Activated CD4-positive, alpha-beta T cell treated with anti-CD3 and anti-CD28 coated beads, Interleukin-2, amount 50 U/mL, for 48 hours (primary cell): ENCODE data around the gene RTCA.
"Not testable (repeated sequence)": the region's sequence is repeated elsewhere in the genome, so short reads cannot be mapped to it uniquely, and the experiment has no call there.

Experiments
- DNase-seq, 2 experiments: peaks; one replicate each; pipeline ENCODE4 v3.0.0-alpha.2; 2020

Gene RTCA

DNA sequence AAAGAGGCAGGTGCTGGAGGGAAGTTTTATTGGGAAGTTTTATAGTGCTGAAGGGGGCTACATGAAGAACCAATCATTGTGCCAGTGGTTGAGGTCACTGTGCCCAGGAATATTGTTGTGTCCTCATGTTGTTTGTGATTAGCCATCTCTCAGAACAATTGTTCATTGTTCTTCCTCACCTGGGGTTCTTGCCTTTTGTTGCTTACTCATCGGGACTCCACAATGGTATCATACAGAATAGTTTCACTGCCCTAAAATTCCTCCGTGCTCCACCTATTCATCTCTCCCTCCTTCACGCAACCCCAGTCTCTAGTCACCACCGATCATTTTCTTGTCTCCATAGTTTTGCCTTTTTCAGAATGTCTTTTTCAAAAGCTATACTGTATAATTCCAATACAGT lies 47.4 kb downstream of the RTCA start:
- DNase-seq, result no peak

DNA sequence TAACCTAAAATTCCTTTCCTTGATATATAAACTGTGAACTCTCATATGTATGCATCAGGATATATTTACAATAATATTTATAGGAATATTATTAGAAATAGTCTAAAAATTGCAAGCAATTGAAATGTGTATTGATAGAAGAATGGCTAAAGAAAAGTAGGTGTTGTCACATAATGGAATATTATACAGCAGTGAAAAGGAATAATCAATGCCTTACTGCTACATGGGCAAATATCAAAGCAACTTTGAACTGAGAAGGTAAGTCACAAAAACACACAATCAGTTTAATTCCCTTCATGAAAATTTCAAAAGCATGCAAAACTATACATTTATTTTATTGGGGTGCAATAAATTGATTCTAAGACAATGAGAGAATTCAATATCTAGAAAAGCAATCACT lies 50.6 kb downstream of the RTCA start:
- DNase-seq, result no peak

DNA sequence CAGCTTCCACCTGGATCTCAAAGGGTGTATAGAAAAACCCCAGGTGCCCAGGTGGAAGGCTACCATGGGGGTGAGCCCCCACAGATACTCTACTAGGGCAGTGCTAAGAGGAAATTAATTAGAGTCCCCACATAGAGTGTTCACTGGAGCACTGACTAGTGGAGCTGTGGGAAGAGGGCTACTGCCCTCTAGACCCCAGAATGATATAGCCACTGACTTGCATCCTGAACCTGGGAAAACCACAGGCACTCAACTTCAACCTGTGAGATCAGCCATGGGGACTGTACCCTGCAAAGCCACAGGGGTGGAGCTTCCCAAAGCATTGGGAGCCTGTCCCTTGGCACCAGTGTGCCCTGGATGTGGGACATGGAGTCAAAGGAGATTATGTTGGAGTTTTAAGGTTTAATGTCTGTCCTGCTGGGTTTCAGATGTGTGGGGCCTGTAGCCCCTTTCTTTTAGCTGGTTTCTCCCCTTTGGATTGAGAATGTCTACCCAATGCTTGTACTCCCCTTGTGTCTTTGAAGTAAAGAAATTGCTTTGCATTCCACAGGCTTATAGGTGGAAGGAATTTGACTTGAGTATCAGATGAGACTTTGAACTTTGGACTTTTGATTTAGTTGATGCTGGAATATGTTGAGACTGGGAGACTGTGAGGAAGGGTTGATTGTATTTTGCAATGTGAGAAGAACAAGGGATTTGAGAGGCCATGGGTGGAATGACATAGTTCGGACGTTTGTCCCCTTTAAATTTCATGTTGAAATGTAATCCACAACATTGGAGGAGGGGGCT lies 54.5 kb downstream of the RTCA start:
- DNase-seq, result no peak

DNA sequence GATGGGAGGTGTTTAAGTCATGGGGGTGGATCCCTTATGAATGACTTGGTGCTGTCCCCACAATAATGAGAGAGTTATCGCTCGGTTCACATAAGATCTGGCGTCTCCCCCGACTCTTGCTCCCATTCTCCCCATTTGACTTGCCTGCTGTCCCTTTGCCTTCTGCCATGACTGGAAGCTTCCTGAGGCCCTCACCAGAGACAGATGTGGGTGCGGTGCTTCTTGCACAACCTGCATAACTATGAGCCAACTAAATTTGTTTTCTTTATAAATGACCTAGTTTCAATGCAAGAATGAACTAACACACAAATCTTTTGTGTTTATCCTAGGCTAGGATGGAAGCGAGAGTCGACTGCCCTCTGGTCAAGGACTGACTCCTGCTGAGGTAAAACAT lies 55.1 kb downstream of the RTCA start:
- no peak for DNase-seq

DNA sequence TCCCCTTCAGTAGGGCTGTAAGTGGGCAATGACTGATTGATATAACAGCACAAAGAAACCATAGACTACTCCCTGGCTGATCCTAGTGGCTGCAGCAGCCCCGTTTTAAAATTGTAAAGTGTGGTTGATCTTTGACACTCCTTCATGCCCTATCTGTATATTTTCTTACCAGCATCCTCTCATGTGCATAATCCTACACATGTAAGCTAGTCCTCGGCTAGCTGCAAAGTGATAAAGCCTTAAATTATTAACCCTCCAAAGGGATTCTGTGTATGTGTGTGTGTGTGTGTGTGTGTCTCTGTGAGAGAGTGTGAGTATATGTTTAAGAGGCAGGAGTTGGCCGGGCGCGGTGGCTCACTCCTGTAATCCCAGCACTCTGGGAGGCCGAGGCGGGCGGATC lies 55.5 kb downstream of the RTCA start:
- no peak for DNase-seq

DNA sequence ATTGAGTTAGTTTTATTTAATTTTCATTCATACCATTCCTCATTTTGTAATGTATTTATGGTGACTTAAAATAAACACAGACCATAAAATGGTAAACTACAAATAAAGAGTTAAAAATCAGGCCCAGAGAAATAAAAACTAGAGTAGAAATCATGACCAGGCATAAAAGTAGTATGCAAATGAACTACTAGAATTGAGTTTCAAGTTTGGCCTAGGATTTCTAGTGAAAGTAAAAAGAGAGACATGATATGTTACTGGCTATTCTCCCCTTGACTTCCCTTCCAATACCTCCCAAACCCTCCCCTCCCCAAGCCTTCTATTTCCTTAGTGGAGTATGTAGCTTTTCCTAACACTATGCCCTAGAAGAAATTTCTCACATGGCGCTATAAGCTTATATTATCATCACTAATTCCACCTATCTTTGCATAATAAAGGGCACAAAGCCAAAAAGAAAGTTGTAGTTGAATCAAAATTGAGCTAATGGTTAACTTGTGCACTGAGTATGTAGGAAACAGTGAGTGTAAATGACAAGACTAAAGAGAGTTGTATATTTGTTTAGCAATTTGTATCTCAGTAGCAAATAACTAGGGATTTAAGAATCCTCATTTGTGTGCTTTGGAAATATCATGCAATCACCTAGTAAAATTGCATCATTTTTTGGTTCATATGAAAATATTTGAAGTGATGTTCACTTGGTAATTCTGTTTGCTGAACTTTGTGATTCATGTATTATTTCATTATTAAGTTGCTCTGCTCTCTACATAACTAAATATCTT lies 56.6 kb downstream of the RTCA start:
- no peak for DNase-seq

DNA sequence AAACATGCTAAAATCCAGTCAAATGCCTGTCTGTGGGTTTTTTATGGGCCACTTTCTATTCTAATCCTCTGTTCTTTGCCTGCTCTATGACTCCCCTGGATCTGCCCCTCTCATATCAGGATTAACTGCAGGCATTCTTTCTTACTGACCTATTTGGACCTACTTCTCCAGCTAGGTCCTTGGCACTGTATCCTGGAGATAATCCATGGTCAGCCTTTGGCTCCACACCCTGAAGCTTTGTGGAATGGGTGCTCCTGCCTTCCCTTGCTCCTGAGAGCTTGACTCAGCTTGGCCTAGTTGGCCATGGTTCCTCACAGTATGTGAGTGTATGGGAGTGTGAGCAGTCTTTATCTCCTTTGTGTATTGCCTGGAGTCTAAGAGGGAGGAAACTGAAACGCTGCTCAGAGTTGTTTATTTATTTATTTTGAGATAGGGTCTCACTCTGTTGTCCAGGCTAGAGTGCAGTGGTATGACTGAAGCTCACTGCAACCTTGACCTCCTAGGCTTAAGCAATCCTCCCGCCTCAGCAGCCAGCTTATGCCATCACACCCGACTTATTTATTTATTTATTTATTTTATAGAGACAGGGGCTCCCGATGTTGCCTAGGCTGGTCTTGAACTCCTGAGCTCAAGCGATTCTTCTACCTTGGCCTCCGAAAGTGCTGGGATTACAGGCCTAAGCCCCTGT lies 57.5 kb downstream of the RTCA start:
- DNase-seq, result no peak

DNA sequence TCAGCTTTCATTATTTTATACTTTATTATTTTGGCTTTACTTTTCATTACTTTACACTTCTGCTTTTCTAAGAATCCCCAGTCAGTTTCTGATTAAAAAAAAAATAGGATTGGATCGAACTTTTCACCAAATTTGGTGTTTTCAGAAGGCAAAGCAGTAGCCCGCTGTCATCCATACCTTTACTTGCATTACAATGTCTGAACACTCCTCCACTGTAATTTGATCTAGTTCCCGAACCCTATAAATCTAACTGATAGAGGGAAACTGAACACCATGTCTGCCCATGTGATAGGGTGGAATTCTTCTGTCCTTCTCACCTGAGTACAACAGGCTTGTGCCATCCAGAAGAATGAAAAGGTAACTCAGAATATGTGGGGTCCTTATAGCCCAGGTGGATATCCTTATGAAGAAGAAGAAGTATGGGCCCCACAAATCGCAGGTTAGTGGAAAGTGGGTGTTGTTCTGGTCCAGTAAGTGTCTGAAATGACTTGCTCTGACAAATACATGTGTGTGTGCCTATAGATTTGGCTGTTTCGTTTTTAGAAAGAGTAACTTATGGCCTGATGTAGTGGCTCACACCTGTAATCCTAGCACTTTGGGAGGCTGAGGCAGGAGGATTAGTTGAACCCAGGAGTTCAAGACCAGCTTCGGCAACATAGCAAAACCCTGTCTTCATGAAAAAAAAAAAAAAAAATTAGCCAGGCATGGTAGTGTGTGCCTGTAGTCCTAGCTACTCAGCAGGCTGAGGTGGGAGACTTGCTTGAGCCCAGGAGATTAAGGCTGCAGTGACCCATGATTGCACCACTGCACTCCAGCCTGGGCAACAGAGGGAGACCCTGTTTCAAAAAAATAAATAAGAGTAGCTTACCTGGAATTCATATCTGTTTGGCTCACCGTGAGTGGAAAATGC lies 59.7 kb downstream of the RTCA start:
- no peak for DNase-seq

DNA sequence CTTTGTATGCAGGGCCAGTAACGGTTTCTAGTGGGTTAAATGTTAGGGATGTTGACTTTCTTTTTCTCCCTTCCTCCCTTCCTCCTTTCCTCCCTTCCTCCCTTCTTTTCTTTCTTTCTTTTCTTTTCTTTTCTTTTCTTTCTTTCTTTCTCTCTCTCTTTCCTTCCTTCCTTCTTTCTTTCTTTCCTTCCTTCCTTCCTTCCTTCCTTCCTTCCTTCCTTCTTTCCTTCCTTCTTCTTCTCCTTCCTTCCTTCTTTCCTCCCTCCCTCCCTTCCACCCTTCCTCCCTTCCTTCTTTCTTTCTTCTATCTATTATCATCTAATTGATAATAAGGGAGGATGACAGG lies 60.3 kb downstream of the RTCA start:
- DNase-seq, result not testable (repeated sequence)

DNA sequence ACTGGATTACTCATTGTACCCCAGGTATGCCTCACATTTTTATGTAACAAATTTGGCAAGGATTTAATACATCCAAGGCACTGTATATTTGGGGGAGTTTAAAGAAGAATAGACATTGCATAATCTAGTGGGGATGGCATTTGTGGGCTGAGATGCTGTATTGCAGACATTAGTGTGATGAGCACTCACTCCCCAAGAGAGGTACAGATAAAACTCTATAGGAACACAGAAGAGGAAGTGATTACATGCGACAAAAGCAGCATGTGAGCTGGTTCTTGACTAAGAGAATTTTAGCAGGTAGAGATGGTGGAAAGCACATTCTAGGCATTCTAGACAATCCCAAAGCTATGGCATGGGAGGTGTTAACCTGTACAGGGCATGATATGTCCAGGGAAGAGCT lies 62.1 kb downstream of the RTCA start:
- DNase-seq, result no peak

DNA sequence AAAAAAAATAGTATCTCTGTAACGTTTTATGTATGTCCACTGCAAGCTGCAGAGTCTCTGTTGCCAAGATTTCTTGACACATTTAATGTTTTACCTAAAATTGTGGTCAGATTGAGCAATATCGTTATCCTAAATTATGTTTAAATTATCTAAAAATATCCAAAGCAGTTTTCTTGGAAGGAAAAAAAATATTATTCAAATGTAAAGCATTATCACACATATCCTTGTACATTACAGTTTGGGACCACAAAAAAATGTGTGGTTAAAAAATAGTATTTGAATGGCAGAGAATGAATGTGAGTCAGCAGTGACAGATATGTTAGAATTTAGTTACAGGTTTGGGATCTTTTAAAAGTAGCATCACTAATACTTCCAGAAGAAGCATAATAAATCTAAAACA lies 65.1 kb downstream of the RTCA start:
- not testable (repeated sequence) for DNase-seq

DNA sequence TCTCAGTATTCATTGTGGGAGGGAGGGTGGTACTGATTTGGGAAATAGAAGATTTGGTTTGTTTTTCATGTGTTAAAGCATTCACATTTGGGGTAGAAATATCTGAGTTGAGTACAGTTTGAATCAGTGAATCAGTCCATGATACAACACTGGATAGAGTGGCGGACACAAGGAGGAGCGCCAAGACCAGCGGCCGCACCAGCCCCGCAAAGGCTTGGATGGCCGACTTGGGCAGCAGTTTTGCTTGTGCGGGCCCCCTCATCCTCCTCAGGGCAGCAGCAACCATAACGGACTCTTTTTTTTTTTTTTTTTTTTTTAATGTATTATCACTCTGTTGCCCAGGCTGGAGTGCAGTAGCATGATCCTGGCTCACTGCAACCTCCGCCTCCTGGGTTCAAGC lies 66.3 kb downstream of the RTCA start:
- DNase-seq, result no peak

DNA sequence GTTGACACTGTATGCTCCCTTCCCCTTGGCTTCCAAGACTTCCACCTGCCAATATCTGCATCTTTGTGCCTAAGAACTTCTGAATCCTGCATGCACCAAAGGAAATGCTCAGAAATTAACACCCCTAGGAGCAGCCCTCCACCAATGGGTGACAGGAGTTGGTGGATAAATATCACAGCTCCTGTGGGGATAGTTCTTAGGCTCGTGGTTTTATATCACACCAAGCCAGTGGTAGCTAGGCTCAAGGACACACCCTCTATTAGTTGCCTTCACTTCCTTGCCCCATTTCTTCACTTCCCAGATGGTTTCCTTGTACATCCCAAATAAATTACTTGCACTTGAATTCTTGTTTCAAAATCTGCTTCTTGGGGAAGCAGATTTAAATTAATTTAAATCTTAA lies 69.4 kb downstream of the RTCA start:
- DNase-seq, result no peak

DNA sequence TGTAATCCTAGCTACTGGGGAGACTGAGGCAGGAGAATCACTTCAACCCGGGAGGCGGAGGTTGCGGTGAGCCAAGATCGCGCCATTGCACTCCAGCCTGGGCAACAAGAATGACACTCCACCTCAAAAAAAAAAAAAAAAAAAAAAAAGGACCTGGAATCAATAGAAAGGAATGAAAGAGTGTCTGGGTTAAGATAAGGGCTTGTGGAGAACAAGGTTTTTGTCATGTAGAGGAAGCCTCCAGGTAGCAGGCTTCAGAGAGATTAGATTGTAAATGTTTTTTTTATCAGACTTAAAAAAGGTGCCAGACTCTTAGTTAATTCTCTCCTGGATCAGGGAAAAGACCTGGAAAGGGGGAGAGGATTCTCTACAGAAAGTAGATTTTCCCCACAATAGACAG lies 71.9 kb downstream of the RTCA start:
- not testable (repeated sequence) for DNase-seq

DNA sequence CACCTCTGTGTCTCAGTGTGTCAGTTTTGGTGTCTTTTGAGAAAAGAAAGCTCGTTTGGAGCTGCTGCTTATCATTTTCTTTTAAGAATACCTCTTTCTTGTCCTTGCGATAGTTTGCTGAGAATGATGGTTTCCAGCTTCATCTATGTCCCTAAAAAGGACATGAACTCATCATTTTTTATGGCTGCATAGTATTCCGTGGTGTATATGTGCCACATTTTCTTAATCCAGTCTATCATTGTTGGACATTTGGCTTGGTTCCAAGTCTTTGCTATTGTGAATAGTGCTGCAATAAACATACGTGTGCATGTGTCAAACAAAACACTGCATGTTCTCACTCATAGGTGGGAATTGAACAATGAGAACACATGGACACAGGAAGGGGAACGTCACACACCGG lies 73.7 kb downstream of the RTCA start:
- not testable (repeated sequence) for DNase-seq

DNA sequence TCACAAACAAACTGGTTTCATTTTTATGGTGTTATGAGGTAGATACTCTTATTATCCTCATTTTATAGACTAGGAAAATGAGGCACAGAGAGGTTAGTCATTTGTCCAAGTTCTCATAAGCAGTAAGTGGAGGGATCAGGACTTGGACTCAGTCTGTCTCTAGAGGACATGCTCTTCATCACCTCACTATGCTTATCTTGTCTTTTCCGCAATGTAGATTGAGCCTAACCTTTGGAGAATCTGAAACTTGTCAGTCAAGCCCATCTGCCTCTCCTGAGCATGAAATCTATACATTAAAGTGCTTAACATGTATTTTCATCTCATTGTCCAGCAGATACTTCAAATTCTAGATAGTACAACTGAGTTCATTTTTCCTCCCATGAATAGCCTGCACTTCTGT lies 74.5 kb downstream of the RTCA start:
- no peak for DNase-seq

DNA sequence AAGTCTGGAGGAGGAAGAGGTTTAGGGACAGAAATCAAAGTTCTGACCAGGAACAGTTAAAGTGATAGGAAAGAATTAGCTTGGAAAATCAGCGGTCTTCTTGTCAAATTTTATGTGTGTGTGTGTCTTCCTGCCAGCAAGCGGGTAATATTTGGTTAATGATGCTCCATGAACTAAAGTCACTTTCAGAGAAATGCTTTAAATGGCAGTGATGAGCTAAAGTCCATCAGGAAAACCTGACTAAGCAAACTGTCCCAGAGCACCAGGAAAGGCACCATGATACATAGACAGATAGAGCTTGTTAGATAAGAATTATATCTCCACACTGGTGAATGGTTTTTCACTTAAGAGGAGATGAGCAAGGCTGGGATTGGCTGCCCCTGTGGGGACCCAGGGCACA lies 76.3 kb downstream of the RTCA start:
- no peak for DNase-seq
